CD14-positive monocyte (primary cell): Measurements from ENCODE around the gene SIPA1L3. TPM values are rescaled to one million over a fixed set of nuclear protein-coding genes. Genes with fewer than 3 reads are reported as not detected.
"Not testable (repeated sequence)": the region's sequence is repeated elsewhere in the genome, so short reads cannot be mapped to it uniquely, and the experiment has no call there.

ENCODE experiments used
- DNase-seq, 3 donors: peaks; one replicate each; pipeline ENCODE4 v3.0.0-alpha.2; 2011 to 2022
- H2AFZ ChIP-seq: 2 replicates; pipeline ENCODE4 v1.6.0; 2012; ENCODE audit warnings: mild to moderate bottlenecking, low read depth, low read length, inconsistent platforms; ENCODE audit not compliant: insufficient read depth, poor library complexity, severe bottlenecking
- H3K27ac ChIP-seq, 2 donors: 1 replicate in 1 of 2; 2 replicates in 1 of 2; pipeline ENCODE4 v1.5.1; 2012 to 2013; ENCODE audit warnings: low read length in 2 of 2, control low read depth in 1 of 2, inconsistent platforms in 1 of 2, low read depth in 1 of 2, mild to moderate bottlenecking in 1 of 2
- H3K27me3 ChIP-seq, 2 donors: one replicate each; pipeline versions ENCODE4 v1.6.0 to v1.6.1; 2011 to 2013; ENCODE audit warnings: low read length in 2 of 2; ENCODE audit not compliant: control insufficient read depth in 2 of 2, insufficient read depth in 2 of 2
- H3K36me3 ChIP-seq, 2 donors: replicated peaks in 1 of 2; 1 replicate in 1 of 2; 2 replicates in 1 of 2; pipeline versions ENCODE4 v1.5.1 to v1.6.1; 2012 to 2013; ENCODE audit warnings: low read length in 2 of 2, control low read depth in 1 of 2, inconsistent platforms in 1 of 2, mild to moderate bottlenecking in 1 of 2; ENCODE audit not compliant: insufficient read depth in 2 of 2, control insufficient read depth in 1 of 2
- H3K4me1 ChIP-seq, 2 donors: 1 replicate in 1 of 2; 2 replicates in 1 of 2; pipeline versions ENCODE4 v1.5.1 to v1.6.1; 2012 to 2013; ENCODE audit warnings: low read length in 2 of 2, control low read depth in 1 of 2, inconsistent platforms in 1 of 2, mild to moderate bottlenecking in 1 of 2, moderate library complexity in 1 of 2; ENCODE audit not compliant: insufficient read depth in 2 of 2, control insufficient read depth in 1 of 2
- H3K4me2 ChIP-seq: replicated peaks from 2 replicates; pipeline ENCODE3; 2012; ENCODE audit warnings: low read length, moderate library complexity, mild to moderate bottlenecking; ENCODE audit not compliant: poor library complexity, severe bottlenecking; ENCODE audit errors: extremely low read depth
- H3K4me3 ChIP-seq, 3 experiments: fragments of 200-600 bp in 1 of 3; sonication (generic) in 1 of 3; replicated peaks in 1 of 3; 1 replicate in 2 of 3; 2 replicates in 1 of 3; pipeline ENCODE4 v1.5.1; 2011 to 2013; ENCODE audit warnings: low read length in 3 of 3, mild to moderate bottlenecking in 3 of 3, control low read depth in 2 of 3, low read depth in 2 of 3, inconsistent platforms in 1 of 3, moderate library complexity in 1 of 3
- H3K79me2 ChIP-seq: 2 replicates; pipeline ENCODE4 v1.6.0; 2012; ENCODE audit warnings: mild to moderate bottlenecking, control low read depth, inconsistent platforms, low read length, moderate library complexity; ENCODE audit not compliant: insufficient read depth
- H3K9ac ChIP-seq: 2 replicates; pipeline ENCODE4 v1.6.0; 2017; ENCODE audit warnings: low read length, mild to moderate bottlenecking; ENCODE audit not compliant: insufficient read depth, poor library complexity, severe bottlenecking
- H3K9me3 ChIP-seq, 2 donors: replicated peaks in 1 of 2; 1 replicate in 1 of 2; 2 replicates in 1 of 2; pipeline versions ENCODE4 v1.5.1 to v1.6.1; 2012 to 2013; ENCODE audit warnings: low read length in 2 of 2, control low read depth in 1 of 2; ENCODE audit not compliant: control insufficient read depth in 1 of 2, insufficient read depth in 1 of 2
- H4K20me1 ChIP-seq: 2 replicates; pipeline ENCODE4 v1.6.0; 2012; ENCODE audit warnings: mild to moderate bottlenecking, low read length, control low read depth, moderate library complexity; ENCODE audit not compliant: insufficient read depth
- H3K27ac Mint-ChIP-seq, 7 donors: one replicate each; pipeline ENCODE4 v1.8.0; 2020; ENCODE audit warnings: mild to moderate bottlenecking in 7 of 7, mixed read lengths in 7 of 7, moderate library complexity in 6 of 7, inconsistent platforms in 2 of 7
- H3K27me3 Mint-ChIP-seq, 3 donors: one replicate each; pipeline ENCODE4 v1.8.0; 2021 to 2022; ENCODE audit warnings: low read depth in 3 of 3, mild to moderate bottlenecking in 3 of 3, mixed read lengths in 3 of 3, moderate library complexity in 3 of 3, inconsistent platforms in 1 of 3
- H3K36me3 Mint-ChIP-seq, 2 donors: one replicate each; pipeline ENCODE4 v1.8.0; 2020; ENCODE audit warnings: mixed read lengths in 2 of 2, inconsistent platforms in 1 of 2, mild to moderate bottlenecking in 1 of 2
- H3K4me1 Mint-ChIP-seq: one replicate; pipeline ENCODE4 v1.8.0; 2020; ENCODE audit warnings: mild to moderate bottlenecking, mixed read lengths
- H3K4me3 Mint-ChIP-seq, 2 donors: one replicate each; pipeline ENCODE4 v1.8.0; 2020; ENCODE audit warnings: mild to moderate bottlenecking in 2 of 2, mixed read lengths in 2 of 2, moderate library complexity in 1 of 2
- H3K9me3 Mint-ChIP-seq, 7 donors: one replicate each; pipeline ENCODE4 v1.8.0; 2020 to 2022; ENCODE audit warnings: mixed read lengths in 7 of 7, mild to moderate bottlenecking in 6 of 7, moderate library complexity in 6 of 7, inconsistent platforms in 2 of 7
- CTCF ChIP-seq: fragments of 200-600 bp; IDR thresholded peaks from one replicate; pipeline ENCODE4 v1.8.0; 2022; ENCODE audit warnings: antibody characterized with exemption, mild to moderate bottlenecking
- WGBS: methylation state at CpG from one replicate; pipeline ENCODE4 v1.1.5; 2013; ENCODE audit warnings: missing lambda C conversion rate; ENCODE audit not compliant: insufficient coverage; 5-methylcytosine and 5-hydroxymethylcytosine counted together
- intact Hi-C, 2 donors: fragments of 100-400 bp; cut with micrococcal nuclease; formaldehyde crosslinking; loops; one replicate each; pipeline versions ENCODE4 v1.15.0 to v1.15.1; 2023
- polyA minus RNA-seq: library from RNA; depleted of rRNA, polyadenylated mRNA; stranded (reverse); fragments of >200 nt; gene quantifications from 2 replicates; pipeline ENCODE4 v1.2.3, GENCODE V29; 2012
- polyA plus RNA-seq, 3 donors: library from polyadenylated mRNA; depleted of rRNA in 1 of 3; unstranded in 2 of 3; stranded (reverse) in 1 of 3; fragments of 300-500 nt in 2 of 3; fragments of >200 nt in 1 of 3; fragmentation: Illumina TruSeq in 2 of 3; gene quantifications; 1 replicate in 2 of 3; 2 replicates in 1 of 3; pipeline ENCODE4 v1.2.3, GENCODE V29; 2012 to 2021
- total RNA-seq, 12 experiments: library from RNA in 1 of 12; stranded (reverse) in 1 of 12; fragments of 120-200 nt in 1 of 12; gene quantifications; one replicate each; pipeline ENCODE4 v1.2.4 and lab custom pipeline; 2013 to 2026; ENCODE audit warnings: mixed read lengths in 6 of 12, inconsistent platforms in 1 of 12

The SIPA1L3 gene
- 8.4 TPM for total RNA-seq (2013)
- polyA plus RNA-seq (1 to 10 TPM in 1 of 3 donors, under 1 TPM in 2; 0.55 to 4.5 (median 0.99) TPM), polyA minus RNA-seq (17.5 and 19.2 TPM in 2 replicates), total RNA-seq (lab: John Stamatoyannopoulos, UW) (10.8 to 52.8 (median 26.5) reads per million in 11 experiments)

GRCh38 chr19:37906869-37907734, at the start of gene SIPA1L3:
Gene SIPA1L3, plus strand, starts transcription at chr19:37907208. Its CDS starts 174,358 bp downstream, at chr19:38081566.
- no peak for TF ChIP-seq CTCF
- Histone ChIP-seq H3K27ac (peak within 1 kb of the TSS in 1 of 2 donors; percentile 71), H3K9ac (peak within 1 kb of the TSS; percentile 81), H3K79me2 (peaks cover 22% of the 10 kb centered on the region), H3K4me1 (peaks cover 15 to 21% of the 10 kb centered on the region in 2 donors), H3K4me2 (peak within 1 kb of the TSS; percentile 94), H3K27me3 (no peaks in the 10 kb centered on the region), H3K4me3 (peak within 1 kb of the TSS; percentile 79 to 98 (median 95)), H3K36me3 (no peaks in the 10 kb centered on the region), H3K9me3 (no peaks in the 10 kb centered on the region), H4K20me1 (peaks cover 14% of the 10 kb centered on the region), H2AFZ (peak within 1 kb of the TSS; percentile 95)
- Mint-ChIP-seq H3K27me3 (peaks cover 0 to 5% (median 3%) of the 10 kb centered on the region in 3 donors), H3K36me3 (peaks cover 0 to 3% of the 10 kb centered on the region in 2 donors), H3K9me3 (peaks cover 0 to 7% (median 2%) of the 10 kb centered on the region in 7 donors), H3K4me1 (peaks cover 34% of the 10 kb centered on the region), H3K4me3 (peak within 1 kb of the TSS; percentile 94 to 95), H3K27ac (peak within 1 kb of the TSS; percentile 57 to 81 (median 70))
- under 1% methylated on average over 84 of the region's 95 CpGs for WGBS
- intact Hi-C loops, result loop anchor here (5.0 to 10.0 kb wide), 3 partner anchors 138 to 430 kb away; partner anchors contain the start of genes KCNK6 (in 2 of the 2), YIF1B (in 2 of the 2) and CATSPERG (in 1 of the 2)
- peak; percentile 88 to 94 (median 90) for DNase-seq

GRCh38 chr19:37864501-37864900, 42.5 kb upstream of the SIPA1L3 start:
- H3K9me3 ChIP-seq, result peaks cover 6 to 33% of the 10 kb centered on the region in 2 donors
- no peak overlapping the region for H3K27ac ChIP-seq
- no peaks in the 10 kb centered on the region for H3K79me2 ChIP-seq
- Mint-ChIP-seq H3K36me3 (no peaks in the 10 kb centered on the region), H3K27ac (no peak overlapping the region), H3K4me3 (no peak overlapping the region), H3K27me3 (peaks cover 2 to 3% (median 2%) of the 10 kb centered on the region in 3 donors), H3K4me1 (no peaks in the 10 kb centered on the region), H3K9me3 (peaks cover 18 to 41% (median 28%) of the 10 kb centered on the region in 7 donors)
- H3K27me3 ChIP-seq, result no peaks in the 10 kb centered on the region
- H4K20me1 ChIP-seq, result no peaks in the 10 kb centered on the region
- no peak overlapping the region for H2AFZ ChIP-seq
- no peak for TF ChIP-seq CTCF
- WGBS, result no CpG with 5 or more reads among the region's 3 CpGs
- no peaks in the 10 kb centered on the region for H3K4me1 ChIP-seq
- no peaks in the 10 kb centered on the region for H3K36me3 ChIP-seq
- H3K4me2 ChIP-seq, result no peak overlapping the region
- DNase-seq, result no peak
- intact Hi-C loops, result no loop called here
- H3K4me3 ChIP-seq, result no peak overlapping the region
- no peak overlapping the region for H3K9ac ChIP-seq

- H2AFZ ChIP-seq, H3K27me3 Mint-ChIP-seq, H3K4me3 Mint-ChIP-seq, H3K4me3 ChIP-seq, H3K36me3 Mint-ChIP-seq, H3K9ac ChIP-seq, intact Hi-C loops, H4K20me1 ChIP-seq, H3K27me3 ChIP-seq, H3K27ac Mint-ChIP-seq, H3K27ac ChIP-seq, H3K79me2 ChIP-seq, H3K4me1 ChIP-seq, H3K4me1 Mint-ChIP-seq, H3K4me2 ChIP-seq, H3K36me3 ChIP-seq, DNase-seq: not testable (repeated sequence)
- H3K9me3 Mint-ChIP-seq, result peaks cover 22 to 48% (median 32%) of the 10 kb centered on the region in 7 donors
- 94% methylated on average over 7 of the region's 9 CpGs for WGBS
- peaks cover 12 to 35% of the 10 kb centered on the region in 2 donors for H3K9me3 ChIP-seq
These were observed 41.1 kb upstream of the SIPA1L3 start for GRCh38 chr19:37865930-37866329.
